Measurements from ENCODE around the gene FAM171A2.

DNA sequence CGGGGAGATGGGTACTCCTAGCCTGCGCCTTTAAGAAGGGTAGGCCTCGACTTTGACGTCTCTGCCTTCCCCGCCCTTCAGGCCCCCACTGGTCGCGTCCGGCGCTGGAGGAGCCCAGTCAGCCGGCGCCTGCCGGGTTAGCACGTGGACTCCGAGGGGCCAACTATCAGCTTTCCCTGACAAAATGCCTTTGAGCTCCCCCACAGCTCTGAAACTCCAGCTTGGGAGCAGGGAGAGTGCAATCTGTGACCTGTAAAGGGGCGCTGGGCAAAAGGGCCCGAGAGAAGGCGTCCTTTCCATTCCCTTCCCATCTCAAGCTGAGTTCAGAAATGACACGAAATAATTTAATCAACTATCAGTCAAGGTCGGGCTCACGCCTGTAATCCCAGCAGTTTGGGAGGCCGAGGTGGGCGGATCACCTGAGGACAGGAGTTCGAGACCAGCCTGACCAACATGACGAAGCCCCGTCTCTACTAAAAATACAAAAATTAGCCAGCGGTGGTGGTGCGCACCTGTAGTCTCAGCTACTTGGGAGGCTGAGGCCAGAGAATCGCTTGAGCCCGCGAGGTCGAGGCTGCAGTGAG is 36.7 kb downstream of the FAM171A2 start:
- TF ChIP-seq EZH2 (optimal IDR thresholded peaks at IDR 0.05; ENCODE audit: low read depth, low read length) (no peak), EZH2phosphoT487 (IDR thresholded peaks at IDR 0.05; ENCODE audit: low read length) (no peak)
- TF ChIP-seq, protein P1, sequence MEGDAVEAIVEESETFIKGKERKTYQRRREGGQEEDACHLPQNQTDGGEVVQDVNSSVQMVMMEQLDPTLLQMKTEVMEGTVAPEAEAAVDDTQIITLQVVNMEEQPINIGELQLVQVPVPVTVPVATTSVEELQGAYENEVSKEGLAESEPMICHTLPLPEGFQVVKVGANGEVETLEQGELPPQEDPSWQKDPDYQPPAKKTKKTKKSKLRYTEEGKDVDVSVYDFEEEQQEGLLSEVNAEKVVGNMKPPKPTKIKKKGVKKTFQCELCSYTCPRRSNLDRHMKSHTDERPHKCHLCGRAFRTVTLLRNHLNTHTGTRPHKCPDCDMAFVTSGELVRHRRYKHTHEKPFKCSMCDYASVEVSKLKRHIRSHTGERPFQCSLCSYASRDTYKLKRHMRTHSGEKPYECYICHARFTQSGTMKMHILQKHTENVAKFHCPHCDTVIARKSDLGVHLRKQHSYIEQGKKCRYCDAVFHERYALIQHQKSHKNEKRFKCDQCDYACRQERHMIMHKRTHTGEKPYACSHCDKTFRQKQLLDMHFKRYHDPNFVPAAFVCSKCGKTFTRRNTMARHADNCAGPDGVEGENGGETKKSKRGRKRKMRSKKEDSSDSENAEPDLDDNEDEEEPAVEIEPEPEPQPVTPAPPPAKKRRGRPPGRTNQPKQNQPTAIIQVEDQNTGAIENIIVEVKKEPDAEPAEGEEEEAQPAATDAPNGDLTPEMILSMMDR (IDR thresholded peaks at IDR 0.05; ENCODE audit: low read length), result no peak
